ENCODE results near the gene ADAMTS1. TPM values are rescaled to one million over a fixed set of nuclear protein-coding genes. Genes with fewer than 3 reads are reported as not detected.

Gene ADAMTS1
- 274 and 457 TPM in 2 replicates for total RNA-seq

GRCh38 chr21:26845066-26845758 is at the start of gene ADAMTS1:
Gene ADAMTS1, minus strand, starts transcription at chr21:26845409. Its CDS starts 455 bp downstream, at chr21:26844954.

Other genes with a start within 250 kb of the ADAMTS1 start
- 3.8 and 5.1 TPM in 2 replicates for gene ADAMTS5, start 121.7 kb upstream of the ADAMTS1 start, total RNA-seq